Adrenal gland (tissue), 12 donors: ENCODE results near the gene RAB38. TPM values are rescaled to one million over a fixed set of nuclear protein-coding genes. Genes with fewer than 3 reads are reported as not detected.

Experiments
- DNase-seq, 7 donors: peaks; one replicate each; pipeline ENCODE4 v3.0.0-alpha.2; 2019 to 2020
- H3K27ac ChIP-seq, 5 donors: fragments of 200-600 bp; sonication (generic) in 4 of 5; 1 replicate in 3 of 5; 2 replicates in 2 of 5; pipeline versions ENCODE4 v1.5.1 to v1.8.0; 2016 to 2020; ENCODE audit warnings: mild to moderate bottlenecking in 1 of 5
- H3K27me3 ChIP-seq: fragments of 200-600 bp; 2 replicates; pipeline ENCODE4 v1.8.0; 2021
- H3K36me3 ChIP-seq, 2 donors: fragments of 200-600 bp; replicated peaks in 1 of 2; 1 replicate in 1 of 2; 2 replicates in 1 of 2; pipeline versions ENCODE4 v1.5.1 to v1.8.0; 2018 to 2022
- H3K4me1 ChIP-seq, 2 donors: fragments of 200-600 bp; replicated peaks in 1 of 2; 1 replicate in 1 of 2; 2 replicates in 1 of 2; pipeline versions ENCODE4 v1.5.1 to v1.8.0; 2018 to 2021
- H3K4me3 ChIP-seq, 4 donors: fragments of 200-600 bp; sonication (generic) in 3 of 4; one replicate each; pipeline ENCODE4 v1.5.1; 2016 to 2018
- H3K9me3 ChIP-seq, 3 donors: fragments of 200-600 bp; sonication (generic) in 1 of 3; replicated peaks in 1 of 3; 1 replicate in 2 of 3; 2 replicates in 1 of 3; pipeline versions ENCODE4 v1.5.1 to v1.8.0; 2016 to 2021
- POLR2A ChIP-seq, 2 donors: fragments of 450-650 bp; IDR thresholded peaks; one replicate each; pipeline ENCODE4 v1.6.1; 2017; ENCODE audit warnings: antibody characterized with exemption in 2 of 2, mild to moderate bottlenecking in 2 of 2, moderate library complexity in 1 of 2
- WGBS, 4 donors: extraction: QIAGEN DNeasy Blood & Tissue Kit in 2 of 4; methylation state at CpG; one replicate each; pipeline versions ENCODE4 v1.1.5 to v1.1.7; 2013 to 2017; 5-methylcytosine and 5-hydroxymethylcytosine counted together
- intact Hi-C, 2 donors: fragments of 100-400 bp; cut with DNase I; formaldehyde crosslinking; loops; one replicate each; pipeline versions ENCODE4 v1.14.1 to v1.15.0; 2022 to 2023
- polyA plus RNA-seq, 3 donors: library from polyadenylated mRNA; stranded (reverse); fragments of 200-250 nt in 2 of 3; fragments of 350-450 nt in 1 of 3; fragmentation: Illumina TruSeq in 1 of 3; extraction: RNeasy Lipid Tissue Mini Kit (QIAGEN cat#74804) in 1 of 3; gene quantifications; one replicate each; pipeline ENCODE4 v1.2.3, GENCODE V29; 2013 to 2014
- total RNA-seq, 9 donors: library from RNA; depleted of rRNA in 4 of 9; stranded (reverse); fragments of >200 nt in 4 of 9; fragments of 120-200 nt in 1 of 9; fragmentation: NEBNext Ultra II Directional in 1 of 9; extraction: Animal tissue kit (Norgen Biotek cat#: 25700) in 1 of 9; gene quantifications; one replicate each; pipeline versions ENCODE4 v1.1.0 to v1.2.4, GENCODE V29; 2013 to 2023
- TF ChIP-seq, protein P1 (sequence below), 6 experiments: fragments of 450-650 bp in 4 of 6; fragments of 200-600 bp in 2 of 6; sonication (generic) in 1 of 6; IDR thresholded peaks; 1 replicate in 5 of 6; 2 replicates in 1 of 6; pipeline versions ENCODE4 v1.5.1 to v1.8.0; 2016 to 2021; ENCODE audit warnings: antibody characterized with exemption in 6 of 6, mild to moderate bottlenecking in 2 of 6, moderate library complexity in 1 of 6
- donor health status: healthy with polysubstance abuse.
- donor health status: Bipolar disorder and iron deficiency.
- donor health status: DM: yes; HTN: yes; CAD: no.
- donor health status: DM: no; HTN: no; CAD: no.
- donor health status: DM: no; HTN: no; CAD: no.
- donor health status: DM: yes; HTN: yes; CAD: no.

Gene RAB38
- total and polyA plus RNA-seq, 12 donors, result 7.9 to 114 (median 27.9) TPM

DNA sequence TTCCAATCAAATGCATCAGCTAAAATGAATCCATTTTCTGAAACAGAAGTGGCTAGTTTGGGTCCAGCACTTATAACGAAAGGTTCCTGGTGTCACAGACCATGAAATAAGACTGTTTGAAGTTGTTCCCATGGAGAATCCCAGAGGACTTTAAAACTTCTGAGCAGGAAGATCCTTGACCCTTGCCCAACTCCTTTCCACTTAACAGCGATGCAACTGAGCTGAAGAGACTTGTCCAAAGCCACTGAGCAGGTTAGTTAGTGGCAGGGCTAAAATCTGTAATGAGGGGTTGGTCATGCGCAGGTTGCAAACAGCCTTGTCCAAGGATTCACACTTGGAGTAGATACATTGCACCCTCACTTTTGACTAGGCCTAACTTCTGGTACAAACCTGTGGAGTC, 1.3 kb downstream of the RAB38 start:
- Histone ChIP-seq H3K36me3 (no peaks in the 10 kb centered on the region), H3K9me3 (no peaks in the 10 kb centered on the region), H3K27ac (peak overlapping the region; percentile 49 to 92 (median 79)), H3K4me3 (peak overlapping the region in 1 of 4 donors; percentile 16), H3K4me1 (peaks cover 8 to 43% of the 10 kb centered on the region in 2 donors), H3K27me3 (no peaks in the 10 kb centered on the region)
- TF ChIP-seq POLR2A (IDR thresholded peaks at IDR 0.05), result no peak
- TF ChIP-seq, protein P1, sequence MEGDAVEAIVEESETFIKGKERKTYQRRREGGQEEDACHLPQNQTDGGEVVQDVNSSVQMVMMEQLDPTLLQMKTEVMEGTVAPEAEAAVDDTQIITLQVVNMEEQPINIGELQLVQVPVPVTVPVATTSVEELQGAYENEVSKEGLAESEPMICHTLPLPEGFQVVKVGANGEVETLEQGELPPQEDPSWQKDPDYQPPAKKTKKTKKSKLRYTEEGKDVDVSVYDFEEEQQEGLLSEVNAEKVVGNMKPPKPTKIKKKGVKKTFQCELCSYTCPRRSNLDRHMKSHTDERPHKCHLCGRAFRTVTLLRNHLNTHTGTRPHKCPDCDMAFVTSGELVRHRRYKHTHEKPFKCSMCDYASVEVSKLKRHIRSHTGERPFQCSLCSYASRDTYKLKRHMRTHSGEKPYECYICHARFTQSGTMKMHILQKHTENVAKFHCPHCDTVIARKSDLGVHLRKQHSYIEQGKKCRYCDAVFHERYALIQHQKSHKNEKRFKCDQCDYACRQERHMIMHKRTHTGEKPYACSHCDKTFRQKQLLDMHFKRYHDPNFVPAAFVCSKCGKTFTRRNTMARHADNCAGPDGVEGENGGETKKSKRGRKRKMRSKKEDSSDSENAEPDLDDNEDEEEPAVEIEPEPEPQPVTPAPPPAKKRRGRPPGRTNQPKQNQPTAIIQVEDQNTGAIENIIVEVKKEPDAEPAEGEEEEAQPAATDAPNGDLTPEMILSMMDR (IDR thresholded peaks at IDR 0.05), result no peak
- WGBS, 4 donors, result 36 to 54% (median 51%) methylated on average over 3 of the region's 3 CpGs
- no peak for DNase-seq
- intact Hi-C loops, result no loop called here

DNA sequence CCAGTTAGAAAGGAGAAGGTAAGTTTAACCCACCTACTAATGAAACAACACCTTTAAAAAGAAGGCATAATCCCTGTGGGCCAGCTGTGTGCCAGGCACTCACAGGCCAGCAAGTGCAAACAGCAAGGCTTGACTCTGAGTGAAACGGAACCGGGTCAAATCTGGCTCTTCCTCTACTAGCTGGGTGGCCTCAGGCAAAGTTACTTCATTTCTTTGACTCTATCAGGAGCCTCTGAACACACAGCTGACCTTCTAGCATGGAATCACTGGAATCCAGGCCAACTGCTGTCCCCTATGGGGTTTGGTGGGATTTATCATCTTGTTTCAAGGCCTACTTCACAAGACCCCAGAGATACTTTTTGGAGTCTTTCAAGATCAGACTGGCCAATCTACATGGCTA, 3.3 kb downstream of the RAB38 start:
- Histone ChIP-seq H3K4me1 (peaks cover 8 to 43% of the 10 kb centered on the region in 2 donors), H3K36me3 (no peaks in the 10 kb centered on the region), H3K27me3 (no peaks in the 10 kb centered on the region), H3K9me3 (no peaks in the 10 kb centered on the region), H3K4me3 (no peak overlapping the region), H3K27ac (no peak overlapping the region)
- no peak for TF ChIP-seq POLR2A (IDR thresholded peaks at IDR 0.05)
- TF ChIP-seq, protein P1 (IDR thresholded peaks at IDR 0.05), result no peak
- intact Hi-C loops, result no loop called here
- peak in 2 of 7 donors; percentile 7 to 28 for DNase-seq
- WGBS, 4 donors, result 19 to 55% (median 31%) methylated on average over 2 of the region's 2 CpGs

DNA sequence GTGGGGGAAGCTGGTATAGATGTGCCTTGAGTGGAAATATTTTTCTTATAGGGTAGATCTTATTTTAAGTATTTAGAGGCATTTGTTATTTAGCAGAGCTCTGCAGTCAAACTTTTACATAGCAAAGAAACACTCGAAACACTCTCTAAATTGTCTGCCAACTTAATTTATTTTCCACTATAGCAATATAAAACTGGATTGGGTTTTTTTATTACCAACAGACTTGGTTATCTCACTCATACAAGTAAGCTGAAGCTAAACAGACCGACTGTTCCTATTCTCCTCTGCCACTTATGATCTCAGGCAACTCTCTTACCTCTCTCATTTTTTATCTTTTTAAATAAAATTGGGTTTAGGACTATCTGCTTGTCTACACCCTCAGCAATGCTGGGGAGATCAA, 4.6 kb downstream of the RAB38 start:
- no peaks in the 10 kb centered on the region for H3K36me3 ChIP-seq
- H3K9me3 ChIP-seq, result no peaks in the 10 kb centered on the region
- TF ChIP-seq, protein P1 (IDR thresholded peaks at IDR 0.05), result no peak
- no peak for TF ChIP-seq POLR2A (IDR thresholded peaks at IDR 0.05)
- intact Hi-C loops, result no loop called here
- H3K27ac ChIP-seq, result no peak overlapping the region
- no peaks in the 10 kb centered on the region for H3K27me3 ChIP-seq
- no peak overlapping the region for H3K4me3 ChIP-seq
- no peak for DNase-seq
- H3K4me1 ChIP-seq, result peaks cover 8 to 43% of the 10 kb centered on the region in 2 donors
- 77 to 91% (median 87%) methylated on average over 2 of the region's 2 CpGs for WGBS, 4 donors

DNA sequence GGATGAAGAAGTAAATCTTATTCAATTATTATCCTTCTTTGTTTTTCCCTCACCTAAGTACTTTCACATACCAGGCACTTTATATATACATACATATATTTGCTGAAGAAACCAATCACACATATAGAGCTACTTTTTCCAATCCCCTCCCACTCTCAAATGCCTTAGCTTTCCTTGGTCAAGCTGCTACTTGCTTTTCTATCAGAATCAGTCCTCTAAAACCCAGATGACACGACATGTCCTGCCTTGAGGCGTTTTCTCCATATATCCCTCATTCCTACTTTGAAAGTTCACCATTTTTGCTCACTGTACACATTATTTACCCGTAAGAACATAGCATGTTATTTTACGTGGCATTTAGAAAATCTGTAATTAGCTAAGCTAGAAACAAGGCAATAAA, 5.4 kb downstream of the RAB38 start:
- DNase-seq, result no peak
- Histone ChIP-seq H3K4me1 (peaks cover 8 to 40% of the 10 kb centered on the region in 2 donors), H3K27me3 (no peaks in the 10 kb centered on the region), H3K36me3 (no peaks in the 10 kb centered on the region), H3K27ac (no peak overlapping the region), H3K4me3 (no peak overlapping the region), H3K9me3 (no peaks in the 10 kb centered on the region)
- intact Hi-C loops, result no loop called here
- 86 to 93% (median 88%) methylated on average over 4 of the region's 4 CpGs for WGBS, 4 donors
- TF ChIP-seq POLR2A (IDR thresholded peaks at IDR 0.05), result no peak
- TF ChIP-seq, protein P1 (IDR thresholded peaks at IDR 0.05), result no peak
